OCI-LY3 (cell line): ENCODE data around the gene FLT1.

Source experiments
- CTCF ChIP-seq: fragments of 200-600, 300-600 bp; sonication (generic); IDR thresholded peaks from 2 replicates; pipeline ENCODE4 v1.5.1; 2014; ENCODE audit warnings: antibody characterized with exemption, low read length, low read depth
- EZH2phosphoT487 ChIP-seq: fragments of 200-600 bp; shearing (Covaris generic); IDR thresholded peaks from 2 replicates; pipeline ENCODE4 v1.6.1; 2018; ENCODE audit warnings: antibody characterized with exemption, mixed run types, low read depth

- no peak for TF ChIP-seq CTCF
- no peak for TF ChIP-seq EZH2phosphoT487
These were observed 15.6 kb upstream of the FLT1 start for GRCh38 chr13:28510542-28510941.
